HG03139 (cell line): Measurements from ENCODE around the gene HOXA5.

ENCODE experiments used
- ATAC-seq: cut with Tn5 transposase; IDR thresholded peaks from one replicate; pipeline ENCODE4 v1.9.1; 2021; ENCODE audit not compliant: unreplicated experiment

The HOXA5 gene

GRCh38 chr7:27171637-27172314 lies 28.3 kb upstream of the HOXA5 start:
- ATAC-seq, result no peak

DNA sequence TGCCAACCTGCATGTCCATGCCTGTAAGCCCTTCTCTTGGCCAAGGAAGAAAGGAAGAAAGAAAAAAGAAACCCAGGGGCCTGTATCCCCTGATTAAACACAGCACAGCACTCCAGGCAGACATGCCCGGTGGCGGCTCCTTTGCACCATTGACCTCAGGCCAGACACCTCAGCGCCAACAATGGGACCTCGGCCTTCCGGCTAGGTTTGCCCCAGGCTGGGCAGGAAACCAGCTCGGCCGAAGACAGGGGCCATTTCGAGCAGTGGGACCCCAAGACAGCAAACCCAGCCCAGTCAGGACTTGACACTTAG lies 27.8 kb upstream of the HOXA5 start:
- no peak for ATAC-seq

DNA sequence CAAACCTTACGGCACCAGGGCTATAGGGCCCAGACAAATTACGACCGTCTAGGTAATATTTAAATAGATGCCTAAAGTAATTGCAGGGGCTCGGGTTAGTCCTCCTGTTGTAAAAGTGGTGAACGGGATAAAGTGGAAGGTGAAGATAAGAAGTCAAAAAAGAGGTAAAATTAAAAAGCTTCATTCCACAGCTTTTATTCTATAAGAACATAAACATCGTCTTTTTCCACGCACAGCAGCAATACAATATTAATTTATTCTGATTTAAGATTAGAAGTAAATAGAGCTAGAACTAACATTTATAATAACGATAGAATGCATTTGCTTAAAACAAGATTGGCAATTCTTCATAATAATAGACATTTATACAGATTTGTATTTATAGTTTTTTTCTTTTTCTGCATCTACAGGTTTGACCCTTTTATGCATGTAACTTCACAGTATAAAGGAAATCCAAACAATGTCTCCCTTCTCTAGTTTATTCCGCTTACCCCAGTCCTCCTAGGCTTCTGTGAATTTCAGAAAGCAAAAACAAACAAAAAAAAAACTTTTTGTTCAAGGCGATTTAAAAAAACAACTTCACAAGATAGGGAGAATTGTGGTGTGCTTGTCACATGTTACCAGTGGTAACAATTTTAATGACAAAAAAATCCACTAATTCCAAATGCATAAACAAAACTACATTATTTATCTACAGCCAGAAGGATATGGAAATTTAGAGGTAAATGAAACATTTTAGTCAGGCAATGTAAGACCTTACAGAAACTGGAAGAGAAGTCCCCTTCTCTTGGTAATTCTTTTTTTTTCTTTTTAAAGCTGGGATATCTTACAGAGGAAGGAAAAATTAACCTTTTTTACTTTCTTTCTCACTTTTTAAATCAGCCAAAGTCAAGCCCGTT lies 27.2 kb upstream of the HOXA5 start:
- ATAC-seq, result no peak

DNA sequence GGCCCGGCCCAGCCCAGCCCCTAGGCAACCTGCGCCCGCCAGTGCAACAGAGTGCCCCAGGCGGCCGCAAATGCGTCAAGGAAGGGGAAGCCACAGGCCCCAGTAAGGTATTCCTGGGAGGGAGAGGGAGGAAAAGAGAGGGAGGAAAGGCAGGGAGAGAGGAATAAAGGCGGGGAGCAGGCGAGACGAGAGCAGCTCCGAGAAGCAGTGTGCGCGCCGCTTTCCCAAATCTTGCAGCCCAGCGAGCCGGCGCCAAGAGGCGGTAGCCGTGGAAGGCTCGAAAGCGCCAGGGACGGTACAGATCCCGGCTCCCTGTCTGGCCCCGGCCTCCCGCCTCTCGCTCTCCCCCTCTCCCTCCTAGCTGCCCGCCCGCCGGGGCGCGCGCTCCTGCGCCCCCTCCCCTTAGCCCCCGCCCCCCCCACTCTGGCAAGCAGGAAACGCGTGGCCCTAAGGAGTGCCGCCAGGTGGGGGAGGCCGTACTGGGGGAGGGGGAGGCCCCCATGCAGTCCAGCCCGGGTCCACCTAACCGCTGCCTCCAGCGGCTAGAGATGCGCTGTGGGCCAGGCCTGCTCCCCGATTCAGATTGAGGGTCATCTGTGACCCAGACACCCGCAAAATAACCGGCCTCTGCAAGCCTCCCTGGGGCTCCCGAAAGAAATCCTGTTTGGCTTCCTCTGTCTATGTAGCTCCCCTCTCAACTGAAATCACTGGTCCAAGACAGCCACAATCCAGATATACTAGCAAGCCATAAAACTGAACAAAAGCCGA lies 26.4 kb upstream of the HOXA5 start:
- no peak for ATAC-seq

DNA sequence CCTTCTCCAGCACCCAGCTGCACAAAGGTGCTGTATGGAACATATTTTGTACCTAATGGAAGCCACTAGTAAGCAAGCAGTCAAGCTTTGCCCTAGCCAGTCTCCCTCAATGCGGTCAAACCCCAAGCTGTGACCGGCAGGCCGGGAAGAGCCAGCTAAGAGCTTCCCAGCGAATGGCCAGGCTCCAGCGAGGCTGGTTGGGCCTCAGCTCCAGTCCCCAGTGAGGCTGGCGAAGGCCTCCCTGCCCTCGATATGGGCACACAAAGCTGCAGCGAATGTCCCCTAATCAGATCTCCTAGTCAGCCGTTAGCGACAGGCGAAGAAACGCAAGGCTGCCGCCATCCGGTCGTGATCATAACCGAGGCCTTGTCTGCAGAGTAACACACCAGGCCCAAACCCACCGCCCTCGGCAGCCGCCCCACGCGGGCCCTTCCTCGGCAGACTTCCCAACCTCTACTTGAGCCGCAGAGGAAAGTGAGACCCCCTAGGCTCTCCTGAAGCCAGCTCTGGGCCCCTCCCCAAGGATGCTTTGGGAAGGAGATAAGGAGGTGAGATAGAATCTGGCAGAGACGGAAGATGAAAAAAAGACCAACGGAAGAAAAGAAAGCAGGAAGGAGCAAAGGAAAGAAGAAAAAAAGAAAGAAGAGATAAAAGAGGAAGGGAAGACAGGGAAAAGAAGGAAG lies 24.9 kb upstream of the HOXA5 start:
- ATAC-seq, result no peak

DNA sequence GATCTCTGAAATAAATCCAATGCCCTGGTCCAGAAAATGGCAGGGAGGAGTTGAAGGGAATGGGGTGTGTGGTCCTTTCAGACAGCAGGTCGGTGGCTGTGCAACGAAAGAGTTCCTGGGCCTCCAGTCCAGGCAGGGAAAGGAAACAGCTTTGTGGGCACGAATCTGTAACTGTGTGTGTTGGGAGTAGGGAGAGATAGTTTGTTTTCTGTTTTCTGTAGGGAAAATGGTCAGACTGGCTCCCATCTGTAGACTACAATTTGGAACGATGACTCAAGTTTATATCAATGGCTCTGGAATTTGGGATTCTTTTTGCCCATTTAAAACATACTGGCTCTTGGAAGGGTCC lies 24.4 kb upstream of the HOXA5 start:
- ATAC-seq, result no peak

- ATAC-seq, result no peak
Measured at GRCh38 chr7:27166531-27167505, 23.3 kb upstream of the HOXA5 start.

GRCh38 chr7:27165996-27166530 lies 22.6 kb upstream of the HOXA5 start:
- ATAC-seq, result no peak

DNA sequence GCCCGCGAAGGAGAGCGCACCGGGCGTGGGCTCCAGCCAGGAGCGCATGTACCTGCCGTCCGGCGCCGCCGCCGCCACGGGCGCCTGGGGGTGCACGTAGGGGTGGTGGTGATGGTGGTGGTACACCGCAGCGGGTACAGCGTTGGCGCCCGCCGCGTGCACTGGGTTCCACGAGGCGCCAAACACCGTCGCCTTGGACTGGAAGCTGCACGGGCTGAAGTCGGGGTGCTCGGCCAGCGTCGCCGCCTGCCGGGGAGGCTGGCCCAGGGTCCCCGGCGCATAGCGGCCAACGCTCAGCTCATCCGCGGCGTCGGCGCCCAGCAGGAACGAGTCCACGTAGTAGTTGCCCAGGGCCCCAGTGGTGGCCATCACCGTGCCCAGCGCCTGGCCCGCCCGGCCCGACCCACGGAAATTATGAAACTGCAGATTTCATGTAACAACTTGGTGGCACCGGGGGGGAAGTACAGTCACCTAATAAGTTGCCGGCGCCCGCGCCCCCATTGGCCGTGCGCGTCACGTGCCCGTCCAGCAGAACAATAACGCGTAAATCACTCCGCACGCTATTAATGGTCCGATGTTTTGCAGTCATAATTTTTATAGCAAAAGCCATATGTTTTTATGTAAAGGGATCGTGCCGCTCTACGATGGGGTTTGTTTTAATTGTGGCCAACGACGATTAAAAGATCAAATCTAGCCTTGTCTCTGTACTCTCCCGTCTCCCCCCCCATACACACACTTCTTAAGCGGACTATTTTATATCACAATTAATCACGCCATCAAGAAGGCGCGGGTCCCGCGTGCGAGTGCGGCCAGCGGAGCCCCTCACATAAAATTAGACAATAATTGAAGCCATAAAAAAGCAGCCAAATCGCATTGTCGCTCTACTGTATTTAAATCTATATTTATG lies 21.9 kb upstream of the HOXA5 start, which contains the start of gene HOXA9:
HOXA9 (minus strand) TSS at position 449 of the 907 bp plus-strand sequence; CDS start at position 369, 80 bp downstream.
- no peak for ATAC-seq

- ATAC-seq, result no peak
Measured at GRCh38 chr7:27164367-27165088, 21.0 kb upstream of the HOXA5 start.

DNA sequence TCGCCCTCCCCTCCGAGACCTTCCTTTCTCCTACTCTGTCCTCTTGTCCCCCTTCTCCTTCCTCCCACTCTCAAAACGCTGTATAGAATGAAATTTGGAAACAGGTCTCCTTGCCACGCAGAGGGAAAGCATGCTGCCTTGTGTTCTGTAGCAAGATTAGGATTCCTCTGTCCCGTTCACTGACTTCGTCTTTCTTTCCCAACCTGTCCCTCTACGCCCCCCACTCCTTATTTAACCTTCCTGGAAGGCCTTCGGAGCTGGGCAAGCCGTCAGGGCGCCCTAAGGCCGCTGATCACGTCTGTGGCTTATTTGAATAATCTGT lies 20.5 kb upstream of the HOXA5 start:
- no peak for ATAC-seq

DNA sequence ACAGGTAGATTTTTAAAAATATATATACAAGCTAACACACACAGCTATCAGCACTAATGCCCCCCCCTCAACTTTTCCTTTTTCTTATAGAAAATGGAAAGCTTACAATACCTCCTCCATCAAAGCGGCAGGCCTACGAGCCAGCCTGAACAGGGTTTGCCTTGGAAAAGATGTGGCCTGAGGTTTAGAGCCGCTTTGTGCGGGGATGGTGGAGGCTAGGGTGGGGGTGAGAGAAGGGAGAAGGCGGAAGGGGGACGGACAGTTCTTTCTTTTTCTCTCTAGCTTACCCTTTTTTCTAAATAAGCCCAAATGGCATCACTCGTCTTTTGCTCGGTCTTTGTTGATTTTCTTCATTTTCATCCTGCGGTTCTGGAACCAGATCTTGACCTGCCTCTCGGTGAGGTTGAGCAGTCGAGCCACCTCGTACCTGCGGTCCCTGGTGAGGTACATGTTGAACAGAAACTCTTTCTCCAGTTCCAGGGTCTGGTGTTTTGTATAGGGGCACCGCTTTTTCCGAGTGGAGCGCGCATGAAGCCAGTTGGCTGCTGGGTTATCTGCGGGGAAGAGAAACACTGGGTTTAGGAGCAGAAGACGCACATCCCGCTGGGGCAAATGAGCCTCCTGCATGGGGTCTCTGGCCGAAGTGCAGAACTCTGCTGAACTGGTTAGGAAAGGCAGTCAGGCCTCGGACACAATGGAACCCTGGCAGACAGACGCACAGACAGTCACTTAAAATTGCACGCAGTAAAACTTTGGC lies 20.0 kb upstream of the HOXA5 start:
- no peak for ATAC-seq

DNA sequence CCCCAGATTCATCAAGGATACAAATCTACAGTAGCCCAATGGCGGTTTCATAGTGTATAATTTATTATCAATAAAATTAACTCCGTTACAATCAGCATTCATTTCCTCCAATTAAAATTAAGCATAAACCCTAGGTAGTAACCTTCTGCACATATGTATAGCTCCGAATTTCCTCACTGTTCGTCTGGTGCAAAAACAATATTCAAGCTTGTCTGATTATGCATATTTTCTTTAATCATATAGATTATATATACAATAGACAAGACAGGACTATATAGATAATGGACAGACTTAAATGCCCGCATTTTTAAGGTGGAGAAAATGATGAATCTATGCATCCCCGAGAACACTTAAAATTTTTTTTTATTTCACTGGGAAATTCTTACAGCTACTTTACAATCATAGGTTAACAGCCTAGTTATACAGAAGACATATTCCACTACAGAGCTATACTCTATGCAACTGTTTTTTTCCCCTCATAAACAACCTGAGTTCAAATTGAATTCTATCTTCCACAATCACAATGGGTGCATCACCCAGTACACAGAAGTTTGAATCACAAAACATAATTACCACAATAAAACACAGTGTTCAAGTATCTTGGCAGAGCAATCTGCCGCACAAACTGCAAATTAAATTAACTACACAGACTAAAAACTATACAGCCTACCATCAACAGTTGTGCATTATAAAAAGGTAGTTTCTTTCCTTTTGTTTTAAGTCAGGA lies 19.2 kb upstream of the HOXA5 start:
- no peak for ATAC-seq

DNA sequence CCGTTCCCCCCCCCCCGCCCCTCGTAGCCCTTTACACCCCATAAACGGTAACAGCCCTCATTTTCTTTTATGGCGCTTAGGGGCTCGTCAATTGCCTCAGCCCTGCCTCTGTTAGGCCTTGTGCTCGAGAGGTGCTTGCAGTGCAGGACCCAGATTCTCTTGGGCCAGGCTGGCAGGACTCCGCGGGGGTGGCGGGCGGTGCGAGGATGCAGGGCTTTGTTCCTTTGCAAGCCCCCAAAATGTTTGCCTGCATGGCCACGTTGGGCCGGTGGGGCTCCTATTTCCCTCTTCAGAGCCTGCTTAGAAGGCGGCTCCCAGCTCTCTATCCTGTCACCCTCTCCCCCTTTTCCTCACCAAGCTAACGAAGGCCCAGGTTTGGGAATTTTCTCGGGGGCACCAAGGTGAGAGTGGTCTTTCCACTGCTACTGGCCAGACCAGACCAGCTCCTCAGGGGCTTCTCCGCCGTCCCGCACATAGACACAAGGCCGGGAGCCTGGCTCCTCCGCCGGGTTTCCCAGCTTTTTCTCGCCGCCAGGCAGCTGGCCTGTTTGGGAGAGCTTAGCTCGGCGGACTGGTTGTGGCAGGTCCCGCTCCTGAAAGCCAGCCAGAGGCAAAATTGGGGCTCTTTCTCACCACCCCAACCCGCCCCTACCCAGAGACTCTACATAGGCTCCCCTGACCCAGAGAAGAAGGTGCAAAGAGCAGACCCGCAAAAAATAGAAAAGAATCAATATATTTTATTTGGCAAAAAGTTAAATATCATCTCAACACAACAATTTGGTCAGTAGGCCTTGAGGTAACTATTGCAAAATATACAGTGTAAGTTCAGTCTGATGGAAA lies 18.5 kb upstream of the HOXA5 start:
- ATAC-seq, result no peak

- ATAC-seq, result no peak
Measured at GRCh38 chr7:27161214-27161720, 17.8 kb upstream of the HOXA5 start.
